GM12878 (cell line): ENCODE results near the gene GRK5. TPM values are rescaled to one million over a fixed set of nuclear protein-coding genes. Genes with fewer than 3 reads are reported as not detected.
A peak's percentile ranks its signal among the peaks of the same experiment; 100 is the strongest.

Experiments
- BCL11A ChIP-seq: IDR thresholded peaks from 2 replicates; pipeline ENCODE4 v1.6.1; 2011; ENCODE audit warnings: low read depth, low read length
- CEBPB ChIP-seq, 2 experiments: fragments of 150-350 bp in 1 of 2; IDR thresholded peaks; 2 replicates each; pipeline ENCODE4 v1.6.1; 2012 to 2014; ENCODE audit warnings: low read depth in 2 of 2, low read length in 2 of 2, borderline replicate concordance in 1 of 2, inconsistent platforms in 1 of 2
- CHD1 ChIP-seq: IDR thresholded peaks from 2 replicates; pipeline ENCODE4 v1.6.1; 2012; ENCODE audit warnings: low read depth, low read length, improper control_type of control experiment
- CTCF ChIP-seq, 3 experiments: IDR thresholded peaks in 2 of 3; conservative IDR thresholded peaks in 1 of 3; 2 replicates each; pipeline ENCODE4 v1.5.1; 2011; ENCODE audit warnings: low read depth in 3 of 3, low read length in 3 of 3, mild to moderate bottlenecking in 3 of 3, control low read depth in 2 of 3, moderate library complexity in 2 of 3, inconsistent platforms in 1 of 3, mixed read lengths in 1 of 3; ENCODE audit not compliant: control insufficient read depth in 2 of 3, insufficient read depth in 1 of 3; ENCODE audit errors: extremely low read depth in 1 of 3
- NRF1 ChIP-seq: conservative IDR thresholded peaks from 2 replicates; pipeline ENCODE4 v1.6.1; 2011; ENCODE audit warnings: mild to moderate bottlenecking, low read depth, low read length, improper control_type of control experiment
- POLR2AphosphoS5 ChIP-seq: IDR thresholded peaks from 2 replicates; pipeline ENCODE4 v1.6.1; 2011; ENCODE audit warnings: mild to moderate bottlenecking, low read length, inconsistent platforms
- PRDM15 ChIP-seq: fragments of 450-650 bp; formaldehyde crosslinking; IDR thresholded peaks from 2 replicates; pipeline ENCODE4 v1.4.0; 2020; ENCODE audit warnings: mild to moderate bottlenecking, moderate library complexity
- RAD21 ChIP-seq: IDR thresholded peaks from 2 replicates; pipeline ENCODE4 v1.6.1; 2011; ENCODE audit warnings: mild to moderate bottlenecking, low read depth, low read length, moderate library complexity; ENCODE audit not compliant: insufficient read depth
- RUNX3 ChIP-seq: IDR thresholded peaks from 2 replicates; pipeline ENCODE4 v1.6.1; 2012; ENCODE audit warnings: low read length, inconsistent platforms
- SMC3 ChIP-seq: IDR thresholded peaks from 2 replicates; pipeline ENCODE4 v1.6.1; 2011; ENCODE audit warnings: low read length, improper control_type of control experiment, borderline replicate concordance
- TARDBP ChIP-seq: IDR thresholded peaks from 2 replicates; pipeline ENCODE4 v1.6.1; 2016; ENCODE audit warnings: borderline replicate concordance
- YY1 ChIP-seq: IDR thresholded peaks from 2 replicates; pipeline ENCODE4 v1.6.1; 2011; ENCODE audit warnings: low read depth, mild to moderate bottlenecking, low read length
- ZNF207 ChIP-seq: fragments of 450-650 bp; IDR thresholded peaks from 2 replicates; pipeline ENCODE4 v1.6.1; 2014; ENCODE audit warnings: antibody characterized with exemption, mild to moderate bottlenecking, borderline replicate concordance
- polyA plus RNA-seq, 11 experiments: library from polyadenylated mRNA; depleted of rRNA in 4 of 11; unstranded in 6 of 11; stranded (reverse) in 5 of 11; fragments of >200 nt; fragmentation: Nextera tagmentation in 4 of 11; fragmentation: Illumina TruSeq in 1 of 11; extraction: Ambion mirVana in 4 of 11; extraction: Trizol in 1 of 11; gene quantifications; 1 replicate in 1 of 11; 2 replicates in 10 of 11; pipeline versions ENCODE4 v1.2.1 to v1.2.3, GENCODE V29; 2011 to 2016; ENCODE audit warnings: inconsistent platforms in 2 of 11, missing spikeins in 2 of 11, low read depth in 1 of 11
- total RNA-seq, 4 experiments: library from RNA; depleted of rRNA in 3 of 4; stranded (reverse); fragments of >200 nt in 3 of 4; fragmentation: Illumina TruSeq in 1 of 4; extraction: Trizol in 1 of 4; gene quantifications; 2 replicates each; pipeline versions ENCODE4 v1.2.1 to v1.2.3, GENCODE V29; 2013 to 2021
- TF ChIP-seq, protein P1 (sequence below): IDR thresholded peaks from 2 replicates; pipeline ENCODE4 v1.6.1; 2011; ENCODE audit warnings: borderline replicate concordance, low read depth, mild to moderate bottlenecking, moderate library complexity, low read length; ENCODE audit not compliant: insufficient read depth, poor library complexity, severe bottlenecking
- TF ChIP-seq, protein P2 (sequence below): IDR thresholded peaks from 2 replicates; pipeline ENCODE4 v1.6.1; 2012; ENCODE audit warnings: mild to moderate bottlenecking, low read depth, low read length
- TF ChIP-seq, protein P3 (sequence below): fragments of 450-650 bp; IDR thresholded peaks from 2 replicates; pipeline ENCODE4 v1.6.1; 2018; ENCODE audit warnings: borderline replicate concordance, mild to moderate bottlenecking; ENCODE audit not compliant: partially characterized antibody

GRK5 gene
- total and polyA plus RNA-seq, 10 of the 15 experiments (the other 5 are each of a cell fraction or from before 2014, with no cell fraction given) = 0.11 to 22.1 (median 10.0) TPM

- TF ChIP-seq PRDM15 (CRISPR knock-in tag) (no peak), CTCF (IDR thresholded peaks at IDR 0.05 in 2 of 3, conservative IDR thresholded peaks at IDR 0.05 in 1 of 3; ENCODE audit: control insufficient read depth in 2 of 3, extremely low read depth in 1 of 3, insufficient read depth in 1 of 3, low read depth in 3 of 3, low read length in 3 of 3) (peak; percentile 86 to 92 (median 89)), POLR2AphosphoS5 (peak; percentile 38; the same call in 1 of the 2 replicates), CEBPB (IDR thresholded peaks at IDR 0.05; ENCODE audit: borderline replicate concordance in 1 of 2, low read depth in 2 of 2, low read length in 2 of 2) (no peak), RAD21 (peak; percentile 78), ZNF207 (peak; percentile 32; the same call in 1 of the 2 replicates), NRF1 (no peak), BCL11A (no peak), YY1 (peak; percentile 57; the same call in 1 of the 2 replicates), RUNX3 (peak; percentile 38), CHD1 (no peak), SMC3 (peak; percentile 80), TARDBP (no peak)
- TF ChIP-seq, protein P1, sequence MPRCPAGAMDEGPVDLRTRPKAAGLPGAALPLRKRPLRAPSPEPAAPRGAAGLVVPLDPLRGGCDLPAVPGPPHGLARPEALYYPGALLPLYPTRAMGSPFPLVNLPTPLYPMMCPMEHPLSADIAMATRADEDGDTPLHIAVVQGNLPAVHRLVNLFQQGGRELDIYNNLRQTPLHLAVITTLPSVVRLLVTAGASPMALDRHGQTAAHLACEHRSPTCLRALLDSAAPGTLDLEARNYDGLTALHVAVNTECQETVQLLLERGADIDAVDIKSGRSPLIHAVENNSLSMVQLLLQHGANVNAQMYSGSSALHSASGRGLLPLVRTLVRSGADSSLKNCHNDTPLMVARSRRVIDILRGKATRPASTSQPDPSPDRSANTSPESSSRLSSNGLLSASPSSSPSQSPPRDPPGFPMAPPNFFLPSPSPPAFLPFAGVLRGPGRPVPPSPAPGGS = no peak
- TF ChIP-seq, protein P2, sequence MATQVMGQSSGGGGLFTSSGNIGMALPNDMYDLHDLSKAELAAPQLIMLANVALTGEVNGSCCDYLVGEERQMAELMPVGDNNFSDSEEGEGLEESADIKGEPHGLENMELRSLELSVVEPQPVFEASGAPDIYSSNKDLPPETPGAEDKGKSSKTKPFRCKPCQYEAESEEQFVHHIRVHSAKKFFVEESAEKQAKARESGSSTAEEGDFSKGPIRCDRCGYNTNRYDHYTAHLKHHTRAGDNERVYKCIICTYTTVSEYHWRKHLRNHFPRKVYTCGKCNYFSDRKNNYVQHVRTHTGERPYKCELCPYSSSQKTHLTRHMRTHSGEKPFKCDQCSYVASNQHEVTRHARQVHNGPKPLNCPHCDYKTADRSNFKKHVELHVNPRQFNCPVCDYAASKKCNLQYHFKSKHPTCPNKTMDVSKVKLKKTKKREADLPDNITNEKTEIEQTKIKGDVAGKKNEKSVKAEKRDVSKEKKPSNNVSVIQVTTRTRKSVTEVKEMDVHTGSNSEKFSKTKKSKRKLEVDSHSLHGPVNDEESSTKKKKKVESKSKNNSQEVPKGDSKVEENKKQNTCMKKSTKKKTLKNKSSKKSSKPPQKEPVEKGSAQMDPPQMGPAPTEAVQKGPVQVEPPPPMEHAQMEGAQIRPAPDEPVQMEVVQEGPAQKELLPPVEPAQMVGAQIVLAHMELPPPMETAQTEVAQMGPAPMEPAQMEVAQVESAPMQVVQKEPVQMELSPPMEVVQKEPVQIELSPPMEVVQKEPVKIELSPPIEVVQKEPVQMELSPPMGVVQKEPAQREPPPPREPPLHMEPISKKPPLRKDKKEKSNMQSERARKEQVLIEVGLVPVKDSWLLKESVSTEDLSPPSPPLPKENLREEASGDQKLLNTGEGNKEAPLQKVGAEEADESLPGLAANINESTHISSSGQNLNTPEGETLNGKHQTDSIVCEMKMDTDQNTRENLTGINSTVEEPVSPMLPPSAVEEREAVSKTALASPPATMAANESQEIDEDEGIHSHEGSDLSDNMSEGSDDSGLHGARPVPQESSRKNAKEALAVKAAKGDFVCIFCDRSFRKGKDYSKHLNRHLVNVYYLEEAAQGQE = no peak
- TF ChIP-seq, protein P3, sequence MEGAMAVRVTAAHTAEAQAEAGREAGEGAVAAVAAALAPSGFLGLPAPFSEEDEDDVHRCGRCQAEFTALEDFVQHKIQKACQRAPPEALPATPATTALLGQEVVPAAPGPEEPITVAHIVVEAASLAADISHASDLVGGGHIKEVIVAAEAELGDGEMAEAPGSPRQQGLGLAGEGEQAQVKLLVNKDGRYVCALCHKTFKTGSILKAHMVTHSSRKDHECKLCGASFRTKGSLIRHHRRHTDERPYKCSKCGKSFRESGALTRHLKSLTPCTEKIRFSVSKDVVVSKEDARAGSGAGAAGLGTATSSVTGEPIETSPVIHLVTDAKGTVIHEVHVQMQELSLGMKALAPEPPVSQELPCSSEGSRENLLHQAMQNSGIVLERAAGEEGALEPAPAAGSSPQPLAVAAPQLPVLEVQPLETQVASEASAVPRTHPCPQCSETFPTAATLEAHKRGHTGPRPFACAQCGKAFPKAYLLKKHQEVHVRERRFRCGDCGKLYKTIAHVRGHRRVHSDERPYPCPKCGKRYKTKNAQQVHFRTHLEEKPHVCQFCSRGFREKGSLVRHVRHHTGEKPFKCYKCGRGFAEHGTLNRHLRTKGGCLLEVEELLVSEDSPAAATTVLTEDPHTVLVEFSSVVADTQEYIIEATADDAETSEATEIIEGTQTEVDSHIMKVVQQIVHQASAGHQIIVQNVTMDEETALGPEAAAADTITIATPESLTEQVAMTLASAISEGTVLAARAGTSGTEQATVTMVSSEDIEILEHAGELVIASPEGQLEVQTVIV = no peak
Measured at GRCh38 chr10:119445311-119445934, 238.1 kb downstream of the GRK5 start (continued).
